GM18867 (cell line): Measurements from ENCODE around the gene NUDT16.

ENCODE experiments used
- ATAC-seq: cut with Tn5 transposase; IDR thresholded peaks from one replicate; pipeline ENCODE4 v1.9.1; 2021; ENCODE audit warnings: mild to moderate bottlenecking, moderate library complexity; ENCODE audit not compliant: unreplicated experiment

The NUDT16 gene

GRCh38 chr3:131380821-131381444 lies 641 bp upstream of the NUDT16 start:
- ATAC-seq: peak; percentile 1

- ATAC-seq: no peak
These were observed 5.0 kb downstream of the NUDT16 start for GRCh38 chr3:131386429-131387165.

- ATAC-seq: no peak
These were observed 6.4 kb downstream of the NUDT16 start for GRCh38 chr3:131387796-131388489.

- no peak for ATAC-seq
These were observed 6.9 kb downstream of the NUDT16 start for GRCh38 chr3:131388490-131388799.

- ATAC-seq: no peak
These were observed 8.8 kb downstream of the NUDT16 start for GRCh38 chr3:131390331-131390730.

- no peak for ATAC-seq
These were observed 11.5 kb downstream of the NUDT16 start for GRCh38 chr3:131393051-131393450.

- ATAC-seq: no peak
These were observed 12.3 kb downstream of the NUDT16 start for GRCh38 chr3:131393868-131394267.

GRCh38 chr3:131394400-131394799 lies 12.8 kb downstream of the NUDT16 start:
- no peak for ATAC-seq

GRCh38 chr3:131396170-131396569 lies 14.6 kb downstream of the NUDT16 start:
- ATAC-seq: no peak

- no peak for ATAC-seq
These were observed 16.3 kb downstream of the NUDT16 start for GRCh38 chr3:131397889-131398288.

GRCh38 chr3:131401978-131402377 lies 20.4 kb downstream of the NUDT16 start:
- ATAC-seq: no peak

GRCh38 chr3:131402391-131403039 lies 20.9 kb downstream of the NUDT16 start:
- ATAC-seq: no peak

- no peak for ATAC-seq
These were observed 21.8 kb downstream of the NUDT16 start for GRCh38 chr3:131403216-131403895.

- no peak for ATAC-seq
These were observed 23.8 kb downstream of the NUDT16 start for GRCh38 chr3:131405411-131405810.

GRCh38 chr3:131406274-131406673 lies 24.7 kb downstream of the NUDT16 start:
- no peak for ATAC-seq

- no peak for ATAC-seq
These were observed 36.2 kb downstream of the NUDT16 start for GRCh38 chr3:131417751-131418150.

- ATAC-seq: no peak
These were observed 39.7 kb downstream of the NUDT16 start for GRCh38 chr3:131421301-131421700.

GRCh38 chr3:131421957-131422498 lies 40.5 kb downstream of the NUDT16 start:
- no peak for ATAC-seq

GRCh38 chr3:131427226-131427625 lies 45.7 kb downstream of the NUDT16 start:
- ATAC-seq: no peak

GRCh38 chr3:131431754-131432153 lies 50.2 kb downstream of the NUDT16 start:
- no peak for ATAC-seq

GRCh38 chr3:131432441-131432840 lies 50.9 kb downstream of the NUDT16 start:
- ATAC-seq: no peak
